ENCODE results near the gene DDX50. TPM values are rescaled to one million over a fixed set of nuclear protein-coding genes. Genes with fewer than 3 reads are reported as not detected.
A peak's percentile ranks its signal among the peaks of the same experiment; 100 is the strongest.

The DDX50 gene
- total RNA-seq, 1 donor from 2014 or later = 41.4 TPM

DNA sequence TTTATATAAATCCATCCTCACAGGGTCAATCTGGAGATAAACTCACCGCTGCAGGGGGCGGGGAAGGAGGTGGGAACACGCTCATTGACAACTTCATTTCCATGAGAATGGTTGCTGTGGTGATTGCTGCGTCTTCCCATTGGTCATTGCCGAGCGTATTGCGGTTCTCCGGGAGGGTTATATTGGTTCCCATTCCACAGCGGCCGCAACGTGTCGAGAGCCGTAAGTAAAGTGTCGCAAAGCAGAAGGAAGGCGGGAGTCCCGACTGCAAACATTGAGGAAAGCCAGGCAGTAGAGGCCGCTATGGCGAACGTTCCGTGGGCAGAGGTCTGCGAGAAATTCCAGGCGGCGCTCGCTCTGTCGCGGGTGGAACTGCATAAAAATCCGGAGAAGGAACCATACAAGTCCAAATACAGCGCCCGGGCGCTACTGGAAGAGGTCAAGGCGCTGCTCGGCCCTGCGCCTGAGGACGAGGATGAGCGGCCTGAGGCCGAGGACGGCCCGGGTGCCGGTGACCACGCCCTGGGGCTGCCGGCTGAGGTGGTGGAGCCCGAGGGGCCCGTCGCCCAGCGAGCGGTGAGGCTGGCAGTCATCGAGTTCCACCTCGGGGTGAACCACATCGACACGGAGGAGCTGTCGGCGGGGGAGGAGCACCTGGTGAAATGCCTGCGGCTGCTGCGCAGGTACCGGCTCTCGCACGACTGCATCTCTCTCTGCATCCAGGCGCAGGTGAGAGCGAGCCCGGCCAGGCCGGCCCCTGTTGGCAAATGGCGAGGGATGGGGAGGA, 87.6 kb downstream of the DDX50 start, which contains the start of gene KIFBP:
TSS of gene KIFBP (plus strand) at position 274 of the 787 bp plus-strand sequence. CDS start at position 304, 30 bp downstream.
- Mint-ChIP-seq H3K36me3 (ENCODE audit: unreplicated experiment) (peaks cover 13% of the 10 kb centered on the region), H3K4me1 (ENCODE audit: unreplicated experiment) (peaks cover 47% of the 10 kb centered on the region), H3K27ac (ENCODE audit: unreplicated experiment) (peak within 1 kb of the TSS; percentile 93), H3K27me3 (ENCODE audit: unreplicated experiment) (no peaks in the 10 kb centered on the region), H3K4me3 (ENCODE audit: unreplicated experiment) (peak within 1 kb of the TSS; percentile 97), H3K9me3 (ENCODE audit: unreplicated experiment) (no peaks in the 10 kb centered on the region)
- DNase-seq (ENCODE audit: extremely low spot score, unreplicated experiment) = peak; percentile 95
- TF ChIP-seq, protein P1, sequence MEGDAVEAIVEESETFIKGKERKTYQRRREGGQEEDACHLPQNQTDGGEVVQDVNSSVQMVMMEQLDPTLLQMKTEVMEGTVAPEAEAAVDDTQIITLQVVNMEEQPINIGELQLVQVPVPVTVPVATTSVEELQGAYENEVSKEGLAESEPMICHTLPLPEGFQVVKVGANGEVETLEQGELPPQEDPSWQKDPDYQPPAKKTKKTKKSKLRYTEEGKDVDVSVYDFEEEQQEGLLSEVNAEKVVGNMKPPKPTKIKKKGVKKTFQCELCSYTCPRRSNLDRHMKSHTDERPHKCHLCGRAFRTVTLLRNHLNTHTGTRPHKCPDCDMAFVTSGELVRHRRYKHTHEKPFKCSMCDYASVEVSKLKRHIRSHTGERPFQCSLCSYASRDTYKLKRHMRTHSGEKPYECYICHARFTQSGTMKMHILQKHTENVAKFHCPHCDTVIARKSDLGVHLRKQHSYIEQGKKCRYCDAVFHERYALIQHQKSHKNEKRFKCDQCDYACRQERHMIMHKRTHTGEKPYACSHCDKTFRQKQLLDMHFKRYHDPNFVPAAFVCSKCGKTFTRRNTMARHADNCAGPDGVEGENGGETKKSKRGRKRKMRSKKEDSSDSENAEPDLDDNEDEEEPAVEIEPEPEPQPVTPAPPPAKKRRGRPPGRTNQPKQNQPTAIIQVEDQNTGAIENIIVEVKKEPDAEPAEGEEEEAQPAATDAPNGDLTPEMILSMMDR (IDR thresholded peaks at IDR 0.05) = peak; percentile 72

DNA sequence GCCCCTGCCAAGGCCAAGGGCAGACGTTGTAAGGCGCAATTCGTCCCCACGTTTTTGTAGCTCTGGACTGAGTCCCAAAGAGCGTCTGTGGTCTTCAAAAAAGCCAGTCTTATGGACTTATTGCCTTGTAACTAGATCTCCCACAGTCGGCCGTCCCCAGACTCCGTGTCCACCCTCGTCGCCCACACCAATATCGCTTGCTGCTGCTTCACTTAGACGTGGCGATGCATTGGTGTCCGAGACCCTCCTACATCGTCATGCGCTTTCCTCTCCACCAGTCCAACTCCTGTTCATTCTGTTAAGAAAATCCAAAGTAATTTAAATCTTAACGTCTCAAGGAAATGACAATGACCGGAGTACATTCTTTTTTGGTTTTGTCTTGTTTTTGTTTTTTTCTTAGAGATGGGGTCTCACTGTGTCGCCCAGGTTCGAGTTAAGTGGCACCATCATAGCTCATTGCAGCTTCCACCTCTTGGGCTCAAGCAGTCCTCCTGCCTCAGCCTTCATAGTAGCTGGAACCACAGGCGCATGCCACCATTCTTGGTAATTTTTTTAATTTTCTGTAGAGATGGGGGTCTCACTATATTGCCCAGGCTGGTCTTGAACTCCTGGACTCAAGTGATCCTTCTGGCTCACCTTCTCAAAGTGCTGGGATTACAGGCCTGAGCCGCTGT, 88.3 kb downstream of the DDX50 start:
- Mint-ChIP-seq H3K4me1 (ENCODE audit: unreplicated experiment) (peaks cover 47% of the 10 kb centered on the region), H3K27ac (ENCODE audit: unreplicated experiment) (peak overlapping the region; percentile 93), H3K36me3 (ENCODE audit: unreplicated experiment) (peaks cover 8% of the 10 kb centered on the region), H3K27me3 (ENCODE audit: unreplicated experiment) (no peaks in the 10 kb centered on the region), H3K9me3 (ENCODE audit: unreplicated experiment) (no peaks in the 10 kb centered on the region), H3K4me3 (ENCODE audit: unreplicated experiment) (peak overlapping the region; percentile 97)
- TF ChIP-seq, protein P1 (IDR thresholded peaks at IDR 0.05) = no peak
- DNase-seq (ENCODE audit: extremely low spot score, unreplicated experiment) = no peak

DNA sequence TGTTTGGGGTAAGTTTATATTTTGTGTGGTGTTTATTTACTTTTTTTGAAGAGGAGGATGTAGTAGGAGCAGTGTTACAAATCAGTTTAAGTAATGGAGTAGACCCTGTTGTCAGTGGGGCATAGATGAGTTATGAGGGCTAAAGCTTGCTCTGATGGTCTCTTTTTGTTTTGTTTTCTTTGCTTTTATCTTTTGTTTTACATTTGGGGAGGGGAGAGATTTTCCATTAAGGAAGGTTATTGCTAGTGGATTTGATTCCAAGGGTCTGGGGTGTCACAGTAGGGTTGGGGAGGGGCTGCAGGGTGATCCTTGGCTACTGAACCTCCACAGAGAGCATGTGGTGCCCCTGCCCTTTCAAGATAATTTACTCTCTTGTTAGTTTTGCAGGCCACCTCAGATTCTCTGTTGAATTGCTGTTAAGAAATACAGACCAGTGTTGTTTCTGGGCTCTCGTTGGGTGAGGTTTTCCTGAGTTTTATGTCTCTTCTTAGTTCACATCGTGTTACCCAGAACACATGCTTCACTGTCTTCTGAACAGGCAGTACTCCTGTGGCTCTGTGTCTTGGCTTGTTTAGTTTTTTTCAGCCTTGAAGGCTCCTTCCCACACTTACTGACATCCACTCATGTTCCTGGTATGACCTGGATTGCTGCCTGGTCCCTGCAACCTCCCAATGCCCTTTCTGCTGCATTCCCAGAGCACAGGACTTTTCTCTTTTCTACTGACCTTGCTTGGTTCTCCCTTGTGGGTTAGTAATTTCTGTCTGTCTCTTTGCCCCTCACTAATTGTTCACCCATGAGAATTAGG, 91.7 kb downstream of the DDX50 start:
- Mint-ChIP-seq H3K27me3 (ENCODE audit: unreplicated experiment) (no peaks in the 10 kb centered on the region), H3K9me3 (ENCODE audit: unreplicated experiment) (no peaks in the 10 kb centered on the region), H3K4me1 (ENCODE audit: unreplicated experiment) (peaks cover 60% of the 10 kb centered on the region), H3K4me3 (ENCODE audit: unreplicated experiment) (no peak overlapping the region), H3K27ac (ENCODE audit: unreplicated experiment) (peak overlapping the region; percentile 54), H3K36me3 (ENCODE audit: unreplicated experiment) (peaks cover 2% of the 10 kb centered on the region)
- TF ChIP-seq, protein P1 (IDR thresholded peaks at IDR 0.05) = no peak
- no peak for DNase-seq (ENCODE audit: extremely low spot score, unreplicated experiment)

Other genes with a start within 250 kb of the DDX50 start
- gene CCAR1, start 180.1 kb upstream of the DDX50 start, total RNA-seq = 72.2 and 75.9 TPM in 2 replicates
- gene STOX1, start 73.8 kb upstream of the DDX50 start, total RNA-seq = 1.3 and 1.6 TPM in 2 replicates
- gene DDX21, start 54.9 kb downstream of the DDX50 start, total RNA-seq = 53.9 and 54.1 TPM in 2 replicates
- 29.9 and 31.8 TPM in 2 replicates for gene KIFBP, start 87.5 kb downstream of the DDX50 start, total RNA-seq
- 30.0 and 35.9 TPM in 2 replicates for gene SRGN, start 186.8 kb downstream of the DDX50 start, total RNA-seq
- gene VPS26A, start 222.9 kb downstream of the DDX50 start, total RNA-seq = 59.4 and 62.2 TPM in 2 replicates

Data from osteocyte (in vitro differentiated cells).